GM19438 (cell line): ENCODE data around the gene FRMPD1.

Experiments
- ATAC-seq: cut with Tn5 transposase; IDR thresholded peaks from one replicate; pipeline ENCODE4 v1.9.1; 2021; ENCODE audit warnings: low read depth; ENCODE audit not compliant: unreplicated experiment

The FRMPD1 gene

DNA sequence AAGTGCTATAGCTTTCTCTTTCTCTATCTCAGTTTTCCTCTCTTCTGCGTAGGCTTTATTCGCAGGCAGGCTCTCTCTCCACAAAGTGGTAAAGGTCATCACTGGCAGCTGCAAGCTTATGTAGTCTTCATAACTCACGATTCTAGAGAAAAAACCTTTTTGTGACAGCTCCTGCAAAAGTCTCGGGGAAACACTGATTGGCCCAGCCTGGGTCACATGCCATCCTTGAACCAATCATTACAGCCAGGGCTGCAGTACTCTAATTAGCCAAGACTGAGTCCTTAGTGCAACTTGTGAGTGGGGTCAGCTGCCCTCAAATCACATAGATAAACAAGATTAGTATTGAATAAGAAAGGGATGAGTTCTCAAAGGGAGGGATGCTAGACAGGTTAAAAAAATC lies 18.3 kb upstream of the FRMPD1 start:
- ATAC-seq = no peak

DNA sequence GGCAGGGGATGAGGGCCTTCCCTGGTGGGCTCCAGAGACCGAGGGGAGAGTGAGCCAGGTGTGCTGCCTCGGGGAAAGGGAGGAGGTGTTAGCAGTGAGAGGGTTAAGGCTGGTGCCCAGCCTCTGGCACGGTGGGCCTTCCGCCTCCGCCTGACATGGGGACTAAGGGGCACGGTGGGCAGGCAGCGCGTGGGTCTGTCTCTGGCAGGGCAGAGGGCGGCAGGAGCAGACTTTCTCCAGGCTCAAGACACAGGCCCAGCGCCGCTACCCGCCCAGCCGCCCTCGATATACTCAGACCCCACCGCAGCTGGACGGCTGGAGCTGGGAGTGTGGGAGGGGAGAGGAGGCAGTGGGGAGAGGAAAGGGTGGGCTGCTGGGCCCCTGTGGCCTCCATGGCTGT lies 14.9 kb upstream of the FRMPD1 start:
- no peak for ATAC-seq

DNA sequence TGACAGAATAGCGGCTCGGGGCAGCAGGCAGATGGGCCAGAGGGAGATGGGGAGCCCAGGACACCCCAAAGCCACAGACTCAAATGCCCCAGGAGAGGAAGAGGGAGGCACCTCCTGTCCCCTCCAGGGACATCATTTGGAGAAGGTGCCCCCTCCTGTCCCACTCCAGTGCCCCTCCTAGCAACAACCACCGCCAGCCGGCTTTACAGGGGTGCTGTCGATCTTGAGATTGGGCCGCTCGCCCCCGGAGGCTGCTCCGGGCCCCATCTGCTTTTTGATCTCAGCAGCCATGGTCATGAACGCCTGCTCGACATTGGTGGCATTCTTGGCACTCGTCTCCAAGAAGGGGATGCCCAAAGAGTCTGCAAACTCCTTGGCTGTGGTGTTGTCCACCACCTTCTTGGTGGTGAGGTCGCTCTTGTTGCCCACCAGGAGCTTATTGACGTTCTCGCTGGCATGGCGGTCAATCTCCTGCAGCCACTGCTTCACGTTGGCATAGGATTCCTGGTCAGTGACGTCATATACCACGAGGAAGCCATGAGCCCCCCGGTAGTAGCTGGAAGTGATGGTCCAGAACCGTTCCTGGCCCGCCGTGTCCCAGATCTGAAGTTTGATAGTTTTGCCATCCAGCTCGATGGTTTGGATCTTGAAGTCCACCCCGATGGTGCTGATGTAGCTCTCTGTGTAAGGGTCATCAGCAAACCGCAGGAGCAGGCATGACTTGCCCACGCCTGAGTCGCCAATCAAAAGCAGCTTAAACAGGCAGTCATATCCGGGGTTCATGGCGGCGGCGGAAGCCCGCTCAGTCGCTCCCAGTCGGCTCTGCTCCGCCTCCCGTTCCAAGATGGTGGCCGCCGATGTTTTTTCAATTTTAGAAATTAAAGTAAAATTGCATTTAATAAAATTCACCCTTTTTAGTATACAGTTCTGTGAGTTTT lies 14.0 kb upstream of the FRMPD1 start:
- ATAC-seq = no peak

DNA sequence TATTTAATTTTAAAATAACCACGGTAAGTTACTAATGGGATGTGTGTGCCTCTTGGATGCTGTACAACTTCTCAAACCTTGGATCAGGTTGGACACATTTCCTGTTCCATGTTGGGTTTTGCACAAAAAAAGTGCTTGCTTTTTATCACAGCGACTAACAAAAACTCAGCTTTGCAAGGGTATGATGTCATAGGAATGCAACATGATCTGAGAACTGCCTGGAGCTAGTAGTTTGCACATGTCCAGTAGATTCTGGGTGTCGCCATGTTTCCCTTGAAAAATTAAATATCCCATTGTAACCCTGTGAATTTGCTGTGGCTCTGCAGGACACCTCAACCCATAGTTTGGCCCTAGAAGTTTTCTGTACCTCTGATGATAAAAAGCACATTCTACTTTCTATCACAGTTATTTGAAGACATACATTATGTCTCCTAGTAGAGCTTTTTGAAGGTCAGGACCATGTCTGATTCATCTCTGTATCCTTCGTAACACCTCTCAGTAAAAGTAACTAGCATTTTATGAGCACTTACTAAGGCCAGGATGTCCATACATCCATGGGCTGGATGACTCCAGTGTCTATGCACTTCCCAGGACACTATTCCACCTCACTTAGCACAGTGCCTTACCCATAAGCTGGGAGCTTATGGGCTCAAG lies 11.5 kb upstream of the FRMPD1 start:
- ATAC-seq = no peak

DNA sequence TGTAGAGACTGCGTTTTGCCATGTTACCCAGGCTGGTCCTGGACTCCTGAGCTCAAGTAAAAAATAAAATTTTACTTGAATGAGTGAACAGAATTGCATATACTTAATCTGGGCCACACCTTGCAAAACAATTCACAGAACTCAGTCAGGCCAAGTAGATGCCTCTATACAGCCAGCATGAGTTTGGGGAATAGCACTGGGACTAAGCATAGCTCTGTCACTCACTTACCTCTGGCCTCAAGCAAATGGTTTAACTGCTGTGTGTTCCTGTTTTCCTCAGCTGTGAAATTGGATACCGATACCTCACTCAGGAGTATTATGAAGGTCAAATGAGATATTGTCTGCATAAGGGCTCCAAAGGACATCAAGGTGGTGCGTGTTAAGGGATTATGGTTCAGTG lies 10.9 kb upstream of the FRMPD1 start:
- no peak for ATAC-seq

DNA sequence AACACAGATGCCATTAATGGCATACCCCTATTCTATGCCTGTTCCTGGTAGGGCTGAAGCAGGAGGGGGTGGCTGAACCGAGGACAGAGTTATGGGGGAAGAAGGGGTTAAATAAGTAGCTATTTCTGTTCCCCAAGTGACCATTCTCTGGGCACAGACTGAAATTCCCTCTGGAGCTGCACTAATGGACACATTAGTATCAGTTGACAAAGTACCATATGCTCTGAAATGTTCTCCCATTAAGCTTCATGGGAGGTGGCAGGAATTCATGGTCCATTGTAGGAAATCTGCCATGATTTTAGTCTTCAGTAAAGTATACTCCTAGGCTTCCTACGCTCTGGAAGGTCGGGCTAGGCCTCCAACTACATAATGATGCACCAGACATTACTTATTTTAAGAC lies 10.5 kb upstream of the FRMPD1 start:
- no peak for ATAC-seq

DNA sequence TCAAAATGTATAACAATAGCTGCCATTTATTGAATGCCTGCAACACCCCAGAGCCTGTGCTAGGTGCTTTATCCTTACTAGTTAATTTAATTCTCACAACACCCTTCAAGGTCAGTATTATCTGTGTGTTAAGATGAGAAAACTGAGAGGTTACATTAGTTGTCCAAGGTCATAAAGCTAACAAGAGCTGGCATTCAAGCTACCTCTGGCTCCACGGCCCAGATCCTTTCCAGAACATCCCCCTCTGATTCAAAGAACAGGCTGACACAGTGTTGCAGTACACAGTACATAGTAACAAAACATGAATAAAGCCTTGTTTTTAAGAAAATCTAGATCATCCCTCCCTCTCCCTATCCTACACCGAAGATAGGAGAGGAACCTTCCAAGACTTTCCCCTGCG lies 9.4 kb upstream of the FRMPD1 start:
- ATAC-seq = no peak

DNA sequence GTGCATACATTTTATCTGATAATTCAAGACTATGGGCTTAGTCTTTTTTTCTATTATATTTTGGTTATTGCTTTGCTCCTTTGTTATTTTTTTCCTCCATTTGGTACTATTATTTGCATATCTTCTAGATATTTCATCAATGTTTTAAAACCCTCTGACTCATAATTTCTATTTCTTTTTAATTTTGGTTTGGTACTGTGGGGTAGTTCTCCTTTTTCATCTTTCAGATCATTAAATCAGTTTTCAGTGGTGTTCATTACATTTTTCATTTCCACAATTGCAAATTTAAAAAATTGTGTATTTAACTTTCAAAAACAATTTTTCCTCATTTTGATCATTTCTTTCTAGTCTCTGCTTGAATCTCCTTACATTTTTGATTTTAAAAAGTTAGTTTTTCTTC lies 7.5 kb upstream of the FRMPD1 start:
- ATAC-seq = no peak

DNA sequence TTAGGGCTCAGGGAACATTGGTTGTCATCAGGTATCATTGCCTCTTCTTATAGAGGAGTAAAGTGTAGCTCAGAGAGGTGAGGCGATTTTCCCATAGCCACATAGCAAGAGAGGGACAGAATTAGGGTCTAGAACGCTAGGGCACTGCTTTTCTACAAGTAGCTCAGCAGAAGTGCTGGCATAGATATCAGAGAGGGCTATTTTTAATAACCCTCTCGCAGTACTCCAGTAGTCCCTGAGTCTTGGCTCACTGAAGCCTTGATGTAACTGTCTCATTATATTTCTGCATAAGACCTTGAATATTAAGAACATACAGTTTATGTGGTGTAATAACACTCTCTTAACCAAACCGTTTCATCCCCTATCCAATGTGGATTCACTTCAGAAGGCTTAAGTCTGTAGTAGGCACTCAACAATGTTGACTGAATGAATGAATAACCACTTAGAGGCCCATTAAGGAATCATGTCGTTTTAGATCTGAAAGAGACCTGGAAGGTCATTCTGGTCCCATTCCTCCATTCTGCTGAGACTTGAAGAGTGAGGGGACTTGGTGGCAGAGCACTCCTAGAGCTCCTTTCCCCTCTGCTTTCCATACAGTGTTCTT lies 4.7 kb upstream of the FRMPD1 start:
- ATAC-seq = no peak

DNA sequence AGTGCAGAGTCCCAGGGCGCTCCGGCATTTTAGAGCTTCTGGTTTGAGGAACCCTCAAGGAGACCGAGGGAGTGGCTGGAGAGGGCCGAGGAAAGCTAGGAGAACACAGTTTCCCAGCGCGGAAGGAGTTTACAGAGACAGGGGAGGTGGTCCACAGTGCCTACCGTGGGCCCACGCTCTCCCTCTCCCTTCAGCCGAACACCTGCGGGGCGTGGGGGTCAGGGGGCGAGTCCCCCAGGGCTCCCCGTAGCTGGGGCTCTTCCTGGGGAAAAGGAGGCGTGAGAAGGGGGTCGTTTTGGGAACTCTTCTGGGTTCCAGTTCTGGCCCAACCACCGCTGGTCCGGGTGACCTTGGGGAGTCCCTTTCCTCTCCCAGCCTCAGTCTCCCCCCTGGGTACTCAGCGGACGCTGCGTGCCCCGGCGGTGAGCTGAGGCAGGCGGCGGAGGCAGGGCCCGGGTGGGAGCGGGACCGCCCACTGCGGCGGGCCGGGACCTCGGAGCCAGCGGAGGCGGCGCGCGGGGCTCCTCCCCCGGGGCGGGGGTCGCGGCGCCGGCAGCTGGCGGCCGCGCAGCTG lies 368 bp upstream of the FRMPD1 start:
- no peak for ATAC-seq

DNA sequence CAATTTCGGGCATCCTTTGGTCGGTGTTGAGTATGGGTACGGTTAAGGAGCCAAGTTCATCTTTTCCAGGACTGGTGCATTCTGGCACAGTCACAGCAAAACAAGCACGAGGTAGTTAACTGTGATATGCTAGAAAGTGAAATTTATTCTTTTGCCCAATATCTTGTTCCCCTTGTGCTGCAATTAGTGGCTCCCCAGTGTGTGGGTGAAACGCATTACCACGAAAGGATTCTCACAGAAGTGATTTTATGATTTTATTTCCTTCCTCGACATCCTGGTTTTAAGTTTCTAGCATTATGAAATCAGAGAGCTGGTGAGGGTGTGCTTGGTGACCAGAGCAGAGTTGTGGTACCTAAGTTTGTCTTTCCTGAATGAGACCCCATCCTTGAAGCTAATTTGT lies 1.5 kb downstream of the FRMPD1 start:
- ATAC-seq = no peak

DNA sequence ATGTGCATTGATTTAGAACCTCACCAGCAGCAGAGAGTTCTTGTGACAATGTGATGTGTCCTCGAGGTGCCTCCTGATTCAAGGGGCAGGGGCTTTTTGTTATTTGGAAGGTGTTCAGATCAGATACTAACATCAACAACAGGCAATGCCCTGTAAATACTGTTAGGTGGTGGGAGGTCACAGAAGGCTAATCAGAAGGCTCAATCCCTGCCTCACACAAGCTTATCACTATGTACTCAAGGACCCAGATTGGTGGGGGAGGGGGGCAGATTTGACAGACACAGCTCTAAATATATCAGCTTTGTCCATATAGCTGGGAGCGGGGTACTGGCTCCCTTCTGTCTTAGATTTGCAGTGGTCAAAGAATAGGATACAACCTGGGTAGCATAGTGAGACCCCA lies 2.6 kb downstream of the FRMPD1 start:
- ATAC-seq = no peak

DNA sequence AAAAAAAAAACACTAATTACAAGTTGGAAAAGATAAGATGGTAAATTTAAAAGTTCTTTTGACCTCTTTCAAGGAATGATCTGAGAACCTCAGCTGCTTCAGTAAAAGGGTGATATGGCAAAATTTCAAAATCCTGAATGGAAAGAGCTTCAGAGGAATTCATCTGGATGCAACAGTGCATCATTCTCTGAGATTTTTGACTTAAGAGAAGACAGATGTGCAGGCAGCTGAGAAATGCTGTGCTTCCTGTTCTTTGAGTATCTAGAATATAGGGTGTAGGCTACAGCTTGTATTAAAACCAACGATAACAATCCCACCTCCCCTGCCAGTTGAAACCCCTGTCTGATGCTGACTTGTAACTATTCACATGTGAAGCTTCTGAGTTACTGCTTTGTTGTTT lies 6.2 kb downstream of the FRMPD1 start:
- ATAC-seq = no peak

DNA sequence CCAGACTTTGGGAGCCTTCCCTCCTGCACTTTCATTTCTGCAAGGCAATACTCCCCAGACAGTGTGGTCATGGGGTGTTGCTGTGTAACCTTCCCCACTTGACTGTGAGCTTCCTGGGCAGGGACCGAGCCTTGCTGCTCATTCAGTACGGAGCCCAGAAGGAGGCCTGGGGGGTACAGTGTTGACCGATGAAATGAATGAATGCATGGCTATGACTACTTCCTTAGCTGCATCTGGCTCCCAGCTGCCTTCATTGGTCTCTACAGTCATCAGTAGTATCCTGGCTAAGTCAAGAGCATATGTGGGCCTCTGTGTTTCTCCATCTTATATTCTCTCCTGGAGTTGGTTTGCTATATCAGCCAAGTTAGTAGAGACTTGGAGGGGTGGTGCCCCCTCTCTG lies 9.9 kb downstream of the FRMPD1 start:
- no peak for ATAC-seq

DNA sequence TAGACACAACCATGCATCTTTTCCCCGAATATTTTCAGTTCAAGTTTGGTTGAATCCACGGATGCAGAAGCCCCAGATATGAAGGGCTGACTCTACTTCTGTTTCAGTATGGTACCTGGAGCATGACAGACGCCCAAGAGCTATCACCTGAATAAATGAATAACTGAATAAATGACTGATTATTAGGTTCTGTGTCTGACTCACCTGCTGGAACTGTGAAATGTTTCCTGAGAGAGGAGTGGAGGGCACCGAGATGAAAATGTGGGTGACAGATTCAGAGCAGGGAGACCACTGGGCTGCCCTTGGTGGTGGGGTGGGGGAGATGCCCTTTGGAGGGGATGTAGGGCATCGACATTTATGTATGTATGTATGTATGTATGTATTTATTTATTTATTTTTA lies 13.2 kb downstream of the FRMPD1 start:
- no peak for ATAC-seq

DNA sequence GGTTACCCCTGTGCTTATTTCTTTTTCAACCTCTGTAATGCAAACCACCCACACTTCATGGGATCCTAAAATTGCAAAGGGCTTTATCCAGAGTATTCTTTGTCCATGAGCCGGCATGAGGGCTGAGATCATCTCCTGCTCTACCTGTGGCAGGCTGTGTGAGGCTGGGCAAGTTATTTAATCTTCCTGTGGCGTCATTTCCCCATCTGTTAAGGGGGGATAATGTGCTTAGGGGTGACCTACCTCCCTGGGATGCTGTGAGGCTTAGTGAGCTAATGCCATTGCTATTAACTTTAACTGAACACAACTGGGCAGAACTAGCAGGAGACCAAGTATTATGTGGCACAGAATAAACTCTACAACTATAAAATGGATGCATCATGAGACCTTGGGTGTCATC lies 17.0 kb downstream of the FRMPD1 start:
- no peak for ATAC-seq

DNA sequence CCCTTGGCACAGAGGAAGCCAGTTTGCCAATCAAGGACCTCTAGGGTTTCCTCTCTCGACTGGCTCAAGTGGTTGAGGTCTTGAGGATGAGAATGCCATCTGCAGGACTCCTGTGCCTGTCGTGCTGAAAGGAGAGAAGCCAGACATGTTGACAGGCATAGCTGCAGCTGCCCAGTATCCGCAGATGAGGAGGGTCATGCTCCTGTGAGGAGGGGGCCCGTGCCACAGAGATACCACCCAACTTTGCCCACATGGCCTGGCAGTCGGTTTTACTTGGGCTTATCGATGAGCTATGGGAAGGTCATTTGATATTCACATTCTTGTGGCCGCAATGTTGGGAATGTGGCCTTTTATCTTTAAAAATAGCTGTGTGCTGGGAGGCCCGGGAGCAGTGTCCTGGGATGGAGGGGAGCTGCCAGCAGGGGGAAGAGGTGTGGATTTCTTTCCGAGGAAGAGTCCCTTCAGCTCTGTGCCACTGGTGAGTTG lies 17.4 kb downstream of the FRMPD1 start:
- no peak for ATAC-seq

DNA sequence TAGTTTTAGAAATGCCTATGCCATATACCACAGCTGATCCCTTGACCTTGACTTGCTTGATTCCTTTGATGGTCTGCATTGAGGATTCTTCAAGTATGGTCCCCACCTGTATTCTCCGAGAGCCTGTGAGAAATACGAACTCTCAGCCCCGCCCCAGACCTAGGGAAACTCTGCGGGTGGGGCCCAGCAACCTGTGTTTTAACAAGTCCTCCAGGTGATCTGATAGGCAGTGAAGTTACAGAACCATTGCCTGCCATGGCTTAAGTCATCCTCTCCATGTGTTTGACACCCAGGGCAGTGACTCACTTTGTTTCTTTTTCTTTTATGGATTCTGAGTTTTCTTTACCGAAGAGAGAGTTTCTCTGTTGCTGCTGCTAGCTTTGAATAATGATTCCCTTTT lies 18.5 kb downstream of the FRMPD1 start:
- no peak for ATAC-seq

DNA sequence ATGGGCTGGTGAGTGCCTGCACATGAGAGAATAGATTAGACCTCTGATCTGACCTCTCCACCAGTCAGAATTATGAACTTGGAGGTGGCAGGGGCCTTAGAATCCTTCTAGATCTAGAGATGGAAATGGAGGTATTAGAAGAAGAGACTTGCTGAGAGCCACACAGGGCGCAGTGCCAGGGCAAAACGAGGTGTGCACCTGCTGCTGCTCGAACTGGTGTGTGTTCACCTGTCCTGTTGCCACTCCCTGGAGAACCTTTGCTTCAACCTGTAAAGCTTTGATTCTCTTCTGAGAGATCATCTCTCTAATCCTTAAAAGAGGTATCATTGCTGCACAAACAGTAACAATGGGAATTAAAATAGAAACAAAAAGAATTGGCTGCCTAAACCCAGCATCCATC lies 24.9 kb downstream of the FRMPD1 start:
- no peak for ATAC-seq

DNA sequence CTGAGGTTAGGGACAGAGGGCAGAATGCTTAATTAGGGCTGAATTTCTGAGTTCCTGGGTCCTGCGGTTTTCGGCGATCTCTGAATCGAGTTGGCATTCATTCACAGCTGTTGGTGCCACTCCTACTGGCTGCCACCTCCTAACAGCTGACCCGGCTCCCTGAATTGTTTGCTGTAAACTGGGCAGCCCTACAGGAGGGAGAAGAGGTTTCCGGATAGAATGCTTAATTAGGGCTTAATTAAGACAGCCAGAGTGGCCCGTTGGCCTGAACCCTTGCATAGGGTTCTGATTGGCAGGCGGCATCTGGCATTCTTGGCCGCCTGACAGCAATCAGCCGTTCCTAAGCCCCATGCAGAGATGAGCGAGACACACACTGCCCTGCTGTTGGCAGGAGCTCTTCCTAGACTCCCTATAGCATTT lies 25.7 kb downstream of the FRMPD1 start:
- ATAC-seq = no peak

DNA sequence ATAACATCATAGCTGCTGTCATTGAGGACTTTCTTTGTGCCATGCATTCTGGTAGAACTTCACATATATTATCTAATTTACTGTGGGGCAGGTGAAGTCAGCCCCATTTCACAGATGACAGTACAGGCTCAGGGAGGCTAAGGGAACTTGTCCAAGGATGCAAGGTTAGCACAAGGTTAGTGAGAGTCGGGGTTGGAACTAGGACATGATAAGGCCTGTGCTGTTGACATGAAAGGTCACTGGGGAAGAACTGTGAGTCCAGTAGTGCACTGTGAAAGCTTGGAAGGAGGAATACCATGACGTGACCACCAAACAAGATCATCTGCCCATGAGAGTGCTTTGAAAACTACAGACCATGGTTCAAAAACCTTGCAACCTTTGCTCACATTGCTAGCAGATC lies 26.7 kb downstream of the FRMPD1 start:
- no peak for ATAC-seq
